HG03097 (cell line): ENCODE measurements around the gene FAM53A.
"Not testable (repeated sequence)": the region's sequence is repeated elsewhere in the genome, so short reads cannot be mapped to it uniquely, and the experiment has no call there.

Experiments
- ATAC-seq: cut with Tn5 transposase; IDR thresholded peaks from one replicate; pipeline ENCODE4 v1.9.1; 2021; ENCODE audit not compliant: unreplicated experiment, low FRiP score

Gene FAM53A

DNA sequence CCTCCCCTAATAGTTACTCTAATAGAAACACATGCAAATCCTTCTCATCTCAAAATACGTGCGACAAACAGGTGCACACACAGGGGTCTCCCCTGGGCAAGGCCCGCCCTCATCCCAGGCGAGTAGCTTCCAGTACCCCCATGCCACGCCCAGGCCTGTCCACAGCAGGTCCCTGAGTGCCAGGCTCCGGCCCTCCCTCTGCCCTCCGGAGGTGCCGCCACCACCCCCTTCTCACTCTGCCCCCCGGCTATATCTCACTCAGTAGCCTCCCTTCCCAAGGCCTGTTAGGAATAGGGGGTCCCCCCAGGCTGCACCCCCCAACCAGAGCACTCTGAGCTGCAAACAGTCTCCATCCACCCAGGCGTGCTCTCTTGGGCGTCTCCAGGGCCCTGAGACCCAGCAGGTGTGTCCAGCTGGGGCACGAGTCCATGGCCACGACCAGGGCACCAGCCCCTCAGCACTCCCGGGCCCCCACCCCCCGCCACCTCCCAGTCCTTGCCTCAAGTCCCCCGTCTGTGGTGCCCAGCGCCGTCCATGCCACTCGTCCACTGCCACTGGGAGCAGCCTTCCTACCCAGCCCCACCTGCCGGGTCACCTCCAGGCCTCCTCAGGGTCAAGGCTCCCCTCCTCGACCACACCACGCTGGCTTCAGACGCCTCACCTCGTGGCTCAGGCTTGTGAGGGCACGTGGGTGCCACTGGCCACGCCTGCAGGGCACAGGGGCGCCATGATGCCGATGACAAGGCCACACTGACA lies 41.7 kb downstream of the FAM53A start:
- ATAC-seq = no peak

DNA sequence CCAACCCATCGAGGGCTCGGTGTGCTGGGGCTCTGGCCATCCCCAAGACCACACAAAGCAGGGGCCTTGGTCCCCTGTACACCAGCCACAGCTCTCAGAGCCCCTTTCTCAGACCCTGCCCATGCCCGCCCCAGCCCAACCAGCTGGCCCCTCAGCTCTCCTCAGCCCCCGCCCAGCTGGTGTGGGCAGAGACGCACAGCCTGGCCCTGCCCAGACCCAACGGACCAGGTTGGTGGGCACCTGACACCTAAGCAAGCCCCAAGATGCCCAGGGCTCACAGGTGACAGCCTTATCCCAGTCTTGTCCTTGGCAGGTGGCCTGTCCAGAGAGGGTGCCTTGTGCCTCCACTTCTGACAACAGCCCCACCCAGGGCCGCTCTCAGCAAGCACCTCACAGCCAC lies 42.4 kb downstream of the FAM53A start:
- no peak for ATAC-seq

DNA sequence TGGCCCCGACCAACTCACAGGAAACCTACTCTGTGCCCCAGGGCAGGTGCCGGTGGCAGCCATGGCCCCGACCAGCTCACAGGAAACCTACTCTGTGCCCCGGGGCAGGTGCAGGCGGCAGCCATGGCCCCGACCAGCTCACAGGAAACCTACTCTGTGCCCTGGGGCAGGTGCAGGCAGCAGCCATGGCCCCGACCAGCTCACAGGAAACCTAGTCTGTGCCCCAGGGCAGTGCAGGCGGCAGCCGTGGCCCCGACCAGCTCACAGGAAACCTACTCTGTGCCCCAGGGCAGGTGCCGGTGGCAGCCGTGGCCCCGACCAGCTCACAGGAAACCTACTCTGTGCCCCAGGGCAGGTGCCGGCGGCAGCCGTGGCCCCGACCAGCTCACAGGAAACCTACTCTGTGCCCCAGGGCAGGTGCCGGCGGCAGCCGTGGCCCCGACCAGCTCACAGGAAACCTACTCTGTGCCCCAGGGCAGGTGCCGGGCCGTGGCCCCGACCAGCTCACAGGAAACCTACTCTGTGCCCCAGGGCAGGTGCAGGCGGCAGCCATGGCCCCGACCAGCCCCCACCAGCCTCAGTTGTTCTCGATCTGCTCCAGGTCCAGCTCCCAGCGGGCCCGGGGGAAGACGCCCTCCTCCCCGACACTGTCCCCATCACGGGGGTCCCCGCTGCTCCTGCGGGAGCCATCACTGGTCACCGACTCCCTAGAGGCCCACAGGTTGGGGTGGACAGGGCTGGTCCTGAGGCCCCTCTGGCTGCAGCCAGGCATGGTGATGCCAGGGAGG lies 43.2 kb downstream of the FAM53A start:
- not testable (repeated sequence) for ATAC-seq

DNA sequence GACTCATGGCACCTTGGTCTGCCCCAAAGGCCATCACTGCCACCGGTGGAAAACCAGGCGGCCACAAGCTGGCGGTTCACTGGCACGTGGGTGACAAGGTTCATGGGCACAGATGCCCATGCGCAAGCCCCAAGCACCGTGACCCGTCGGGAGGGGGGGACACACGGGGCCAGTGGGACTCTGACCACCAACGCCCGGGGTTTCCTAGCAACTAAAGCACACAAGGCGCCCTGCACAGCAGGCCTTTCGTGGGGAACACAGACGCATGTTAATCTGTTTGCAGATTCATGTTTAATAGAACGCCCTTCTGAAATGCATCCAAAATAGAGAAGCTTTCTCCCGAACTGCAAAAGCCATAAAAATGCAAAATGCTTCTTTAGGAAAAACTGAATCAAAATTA lies 43.9 kb downstream of the FAM53A start:
- ATAC-seq = no peak

DNA sequence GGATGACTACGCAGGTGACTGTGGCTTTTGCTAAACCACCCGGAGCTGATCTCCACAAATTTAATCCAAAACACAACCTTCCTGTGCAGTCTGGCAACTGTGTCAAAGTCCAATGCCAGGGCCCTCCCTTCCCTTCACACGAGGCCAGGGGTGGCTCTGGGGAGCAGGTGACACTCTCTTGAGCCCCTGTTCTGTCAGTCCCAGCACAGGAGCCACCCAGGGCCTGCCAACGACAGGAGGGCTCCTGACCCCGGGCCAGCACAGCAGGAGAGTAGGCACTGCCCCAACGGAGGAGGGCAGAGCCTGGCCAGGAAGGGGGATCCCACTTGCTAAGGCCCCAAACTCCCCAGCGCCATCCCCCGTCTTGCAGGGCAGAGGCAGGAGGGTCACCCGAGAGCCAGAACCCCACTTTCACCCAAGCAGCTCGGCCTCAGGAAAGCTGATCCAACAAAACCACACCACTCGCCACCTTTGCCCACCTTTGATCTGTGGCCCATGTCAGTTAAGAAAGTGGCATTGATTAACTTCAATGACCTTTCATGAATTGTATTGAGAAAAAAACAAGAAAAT lies 44.7 kb downstream of the FAM53A start:
- ATAC-seq = no peak

DNA sequence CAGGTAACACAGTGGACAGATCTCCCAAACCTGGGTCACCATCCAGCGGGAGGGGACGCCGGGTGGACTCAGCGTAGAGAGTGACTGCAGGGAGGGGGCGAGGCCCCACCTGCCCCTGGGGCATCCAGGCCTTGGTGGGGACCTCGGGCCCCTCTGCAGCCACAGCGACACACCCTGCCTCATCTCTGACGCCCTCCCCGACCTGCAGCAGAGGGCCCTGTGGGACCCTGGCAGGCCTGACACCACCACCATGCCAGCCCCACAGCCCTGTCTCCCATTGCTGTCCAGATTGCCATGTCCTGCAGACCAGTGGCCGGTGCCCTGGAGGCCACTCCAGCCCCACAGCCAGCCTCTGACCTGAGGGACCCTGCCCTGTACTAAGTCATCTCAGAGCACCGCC lies 45.2 kb downstream of the FAM53A start:
- no peak for ATAC-seq

DNA sequence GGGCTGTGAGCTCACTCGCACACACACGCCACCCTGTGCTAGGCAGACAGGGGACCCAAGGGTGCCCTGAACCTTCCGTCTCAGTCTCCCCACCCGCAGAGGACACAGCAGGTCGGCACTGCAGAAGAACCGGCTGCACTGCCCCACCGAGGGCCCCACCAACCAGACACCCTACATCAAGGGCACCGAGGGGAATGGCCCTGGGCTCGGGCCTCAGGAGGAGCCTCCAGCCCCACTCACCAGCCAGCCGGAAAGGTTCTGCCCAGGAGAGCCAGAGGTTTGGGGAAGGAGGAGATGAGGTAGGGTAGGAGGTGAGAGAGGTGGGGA lies 45.9 kb downstream of the FAM53A start:
- no peak for ATAC-seq

DNA sequence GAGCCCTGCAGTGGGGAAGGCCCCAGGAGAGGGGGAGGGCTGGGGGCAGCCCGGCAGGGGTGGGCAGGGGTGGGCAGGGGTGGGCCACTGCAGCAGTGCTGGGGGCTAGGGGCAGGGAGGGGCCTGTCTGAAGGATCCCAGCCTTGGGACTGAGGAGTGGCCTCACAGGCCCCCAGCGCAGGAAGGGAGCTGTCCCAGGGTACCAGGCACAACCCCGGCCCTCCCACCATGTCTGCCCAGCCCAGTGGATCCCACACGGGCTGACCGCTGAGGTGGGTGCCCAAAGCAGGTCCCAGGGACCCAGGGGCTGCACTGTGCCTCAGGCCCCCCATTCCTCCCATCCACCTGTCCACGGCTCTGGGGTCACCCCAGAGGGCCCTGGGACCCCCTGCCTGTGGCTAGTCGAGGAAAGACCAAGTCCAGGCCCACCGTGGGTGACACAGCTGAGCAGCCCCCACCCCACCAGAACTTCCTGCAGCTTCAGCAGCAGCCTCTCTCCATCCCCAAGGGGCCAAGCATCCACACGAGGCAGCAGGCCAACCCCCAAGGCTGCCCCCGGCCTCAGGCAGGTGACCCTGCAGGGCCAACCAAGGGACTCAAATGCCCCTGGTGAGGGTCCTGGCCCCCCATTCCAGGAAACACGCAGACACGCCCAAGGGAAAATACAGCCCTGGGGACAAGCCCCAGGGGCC lies 46.4 kb downstream of the FAM53A start:
- no peak for ATAC-seq

DNA sequence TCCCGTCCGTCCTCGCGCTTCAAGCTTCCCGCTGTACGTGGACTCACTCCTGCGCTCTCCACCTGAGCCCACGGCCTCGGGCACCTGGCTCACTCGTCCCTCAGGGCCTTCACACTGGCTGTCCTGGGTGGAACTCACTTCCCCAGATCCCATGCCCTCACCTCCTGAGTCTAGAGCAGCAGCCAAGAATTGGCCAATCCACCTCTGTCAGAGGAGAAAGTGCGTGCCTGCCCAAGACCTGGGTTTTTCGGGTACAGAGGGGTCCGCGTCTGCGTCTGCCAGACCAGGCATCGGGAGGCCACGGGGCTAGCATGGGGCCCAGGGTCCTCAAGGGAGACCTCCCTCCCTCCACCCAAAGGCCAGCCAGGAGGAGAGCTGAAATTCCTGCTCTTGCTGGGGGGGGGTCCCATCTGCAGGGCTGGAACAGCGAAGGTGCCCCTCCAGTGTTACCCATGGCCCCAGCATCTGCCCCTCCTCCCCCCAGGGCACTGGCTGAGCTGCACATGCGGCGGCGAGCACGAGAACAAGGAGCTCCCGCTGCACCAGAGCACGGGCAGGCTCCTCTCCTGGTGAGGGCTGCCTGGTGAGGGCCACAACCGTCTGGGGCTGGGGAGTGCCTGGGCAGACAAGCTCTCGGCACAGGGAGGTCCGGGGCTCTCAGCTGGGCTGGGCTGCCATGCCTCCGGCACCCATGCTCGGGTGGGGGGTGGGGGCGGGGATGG lies 47.5 kb downstream of the FAM53A start:
- no peak for ATAC-seq

DNA sequence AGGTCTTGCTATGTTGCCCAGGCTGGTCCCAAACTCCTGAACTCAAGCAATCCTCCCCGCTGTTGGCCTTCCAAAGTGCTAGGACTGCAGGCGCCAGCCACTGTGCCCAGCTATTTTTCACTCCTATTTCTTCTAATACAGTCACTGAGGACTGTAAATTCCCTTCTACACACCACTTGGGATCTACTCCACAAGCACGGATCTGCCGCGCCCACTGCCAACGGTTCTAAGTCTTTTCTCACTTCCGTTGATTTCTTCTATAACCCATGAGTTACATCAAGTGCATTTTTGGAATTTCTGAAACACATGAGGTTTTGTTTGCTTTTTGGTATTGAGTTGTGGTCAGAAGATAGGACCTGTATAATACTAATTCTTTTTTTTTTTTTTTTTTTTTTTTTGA lies 48.6 kb downstream of the FAM53A start:
- ATAC-seq = no peak

DNA sequence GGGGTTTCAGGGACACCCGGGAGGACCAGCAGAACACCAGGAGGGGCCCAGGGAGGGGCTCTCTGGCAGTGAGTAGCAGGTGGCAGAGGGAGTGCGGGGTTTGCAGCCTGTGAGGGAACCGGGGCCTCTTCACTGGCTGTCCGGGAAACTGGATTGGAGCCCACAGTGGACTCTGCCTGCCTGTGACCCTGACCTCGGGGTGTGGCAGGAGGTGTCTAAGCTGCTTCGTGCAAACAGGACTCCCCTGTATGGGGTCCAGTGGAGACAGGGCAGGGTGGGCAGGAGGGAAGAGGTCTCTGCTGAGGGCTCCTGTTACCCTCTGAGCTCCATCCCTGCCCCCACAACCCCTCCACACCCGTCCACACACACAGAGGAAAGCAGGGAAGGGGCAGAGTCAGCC lies 50.1 kb downstream of the FAM53A start:
- no peak for ATAC-seq

DNA sequence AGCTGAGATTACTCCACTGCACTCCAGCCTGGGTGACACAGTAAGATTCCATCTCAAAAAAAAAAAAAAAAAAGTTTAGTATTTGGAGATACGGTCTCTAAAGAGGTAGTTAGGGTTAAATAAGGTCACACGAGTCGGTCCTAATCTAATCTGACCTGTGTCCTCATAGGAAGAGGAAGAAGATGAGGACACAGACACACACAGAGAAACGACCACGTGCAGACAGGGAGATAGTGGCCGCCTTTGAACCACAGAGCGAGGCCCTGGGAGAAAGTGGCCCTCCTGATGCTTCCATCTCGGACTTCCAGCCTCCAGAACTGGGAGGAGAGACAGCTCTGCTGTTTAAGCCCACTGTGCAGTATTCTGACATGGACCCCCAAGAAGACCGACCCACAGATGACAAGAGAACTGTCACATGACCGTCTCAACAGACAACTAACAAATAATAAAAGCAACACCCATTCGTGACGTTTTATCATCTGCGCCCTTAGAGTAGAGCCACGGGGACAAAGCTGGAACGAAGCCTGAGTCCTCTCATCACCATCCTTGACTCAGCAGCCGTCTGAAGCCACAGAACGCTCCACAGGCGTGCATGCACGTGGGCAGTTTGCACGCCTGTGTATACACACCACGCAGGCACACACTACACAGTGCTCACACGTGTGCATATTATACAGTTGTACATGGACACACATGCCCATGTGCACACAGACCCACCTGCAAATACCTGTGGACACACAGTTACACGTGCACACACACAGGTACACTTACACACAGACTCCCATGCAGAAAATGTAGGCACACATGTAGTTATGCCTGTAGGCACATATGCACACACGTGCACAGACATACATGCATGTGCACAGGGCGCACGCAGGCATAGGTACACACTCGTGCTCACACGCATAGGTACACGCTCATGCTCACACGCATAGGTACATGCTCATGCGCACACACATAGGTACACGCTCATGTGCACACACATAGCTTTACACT lies 51.7 kb downstream of the FAM53A start:
- ATAC-seq = no peak

DNA sequence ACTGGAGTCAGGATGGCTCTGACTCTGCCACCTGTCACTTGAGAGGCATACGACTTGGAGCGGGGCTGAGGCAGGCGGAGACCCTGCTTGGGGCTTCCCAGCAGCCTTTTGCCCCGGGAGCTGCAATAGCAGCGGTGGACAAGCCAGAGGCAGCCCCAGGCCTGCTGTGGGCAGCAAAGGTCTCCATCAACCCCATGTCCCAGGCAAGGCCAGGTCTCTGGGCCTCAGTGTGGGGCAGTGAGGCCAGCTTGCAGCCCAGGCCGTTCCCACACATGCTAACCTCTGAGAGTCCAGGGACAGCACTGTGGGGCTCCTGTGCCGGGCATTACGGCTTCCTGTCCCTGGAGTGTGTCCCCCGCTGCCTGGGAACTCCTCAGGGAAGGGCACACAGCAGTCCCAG lies 53.0 kb downstream of the FAM53A start:
- ATAC-seq = no peak

DNA sequence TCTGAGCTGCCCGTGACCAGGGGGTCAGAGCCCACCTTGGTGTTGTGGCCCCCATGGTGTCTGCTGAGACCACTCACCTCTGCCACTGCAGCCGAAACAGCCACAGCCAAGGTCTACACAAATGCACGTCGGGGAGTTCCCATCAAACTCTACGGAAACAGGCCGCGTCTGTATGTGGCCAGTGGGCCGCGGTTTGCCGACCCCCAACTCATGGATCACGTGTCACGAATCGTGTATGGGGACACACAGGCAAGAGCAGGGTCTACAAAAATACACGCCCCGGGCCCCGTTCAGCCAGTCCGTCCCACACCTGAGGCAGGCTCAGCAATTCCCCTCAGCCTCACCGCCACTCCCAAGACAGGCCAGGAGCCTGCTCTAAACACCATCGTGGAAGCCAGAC lies 53.8 kb downstream of the FAM53A start:
- ATAC-seq = no peak

DNA sequence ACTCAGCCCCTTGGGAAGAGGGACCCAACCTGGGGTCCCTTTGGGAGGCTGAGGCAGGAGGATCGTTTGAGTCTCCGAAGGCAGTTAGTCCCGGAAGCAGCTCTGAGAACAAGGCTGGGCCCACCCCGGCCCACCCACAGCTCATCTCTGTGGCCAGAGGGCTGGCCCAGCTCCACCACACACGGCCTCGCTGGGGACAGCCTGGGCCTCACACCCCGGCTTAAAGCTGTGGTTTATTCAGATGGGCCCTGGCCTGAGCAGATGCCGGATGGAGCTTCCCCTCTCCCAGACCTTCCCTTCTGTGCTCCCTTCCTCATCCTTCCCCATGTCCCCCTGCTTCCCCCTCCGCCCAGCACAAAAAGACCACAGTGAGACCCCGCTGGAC lies 54.4 kb downstream of the FAM53A start:
- ATAC-seq = no peak

DNA sequence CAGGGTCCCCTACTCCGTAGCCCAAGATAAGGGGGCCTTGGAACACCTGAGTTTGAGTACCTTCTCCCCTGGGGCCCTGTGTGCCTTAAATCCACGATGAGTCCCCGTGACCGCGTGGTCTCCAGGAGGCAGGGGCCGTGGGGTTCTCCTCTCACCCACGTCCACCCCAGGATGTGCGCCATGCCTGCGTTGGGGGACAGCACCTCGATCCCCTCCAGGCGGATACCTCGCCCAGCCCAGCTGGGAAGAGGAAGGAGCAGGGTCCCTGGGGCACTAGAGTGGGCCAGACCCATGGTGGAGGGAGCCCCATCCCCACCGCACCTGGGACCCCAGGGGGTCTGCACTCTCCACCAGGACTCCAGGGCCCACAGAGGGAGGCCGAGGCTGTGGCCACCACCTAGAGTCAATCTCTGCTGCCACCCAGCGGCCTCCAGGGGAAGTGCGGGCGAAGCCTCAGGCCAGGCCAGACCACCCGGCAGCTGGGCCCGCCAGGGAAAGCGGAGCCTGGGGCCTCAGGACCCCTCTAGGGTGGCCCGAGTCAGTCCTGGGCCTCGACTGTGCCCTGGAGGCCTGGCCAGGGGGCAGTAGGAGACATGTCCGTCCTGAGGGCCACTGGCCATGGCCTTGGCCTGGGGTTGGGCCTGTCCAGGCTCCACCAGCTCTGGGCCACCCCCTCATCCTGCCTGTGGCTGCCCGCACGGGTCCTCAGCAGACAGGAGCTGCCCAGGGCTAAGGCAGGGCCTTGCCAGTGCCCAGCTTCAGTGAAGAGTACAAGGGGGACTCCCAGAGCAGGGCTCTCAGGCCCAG lies 55.0 kb downstream of the FAM53A start:
- no peak for ATAC-seq

DNA sequence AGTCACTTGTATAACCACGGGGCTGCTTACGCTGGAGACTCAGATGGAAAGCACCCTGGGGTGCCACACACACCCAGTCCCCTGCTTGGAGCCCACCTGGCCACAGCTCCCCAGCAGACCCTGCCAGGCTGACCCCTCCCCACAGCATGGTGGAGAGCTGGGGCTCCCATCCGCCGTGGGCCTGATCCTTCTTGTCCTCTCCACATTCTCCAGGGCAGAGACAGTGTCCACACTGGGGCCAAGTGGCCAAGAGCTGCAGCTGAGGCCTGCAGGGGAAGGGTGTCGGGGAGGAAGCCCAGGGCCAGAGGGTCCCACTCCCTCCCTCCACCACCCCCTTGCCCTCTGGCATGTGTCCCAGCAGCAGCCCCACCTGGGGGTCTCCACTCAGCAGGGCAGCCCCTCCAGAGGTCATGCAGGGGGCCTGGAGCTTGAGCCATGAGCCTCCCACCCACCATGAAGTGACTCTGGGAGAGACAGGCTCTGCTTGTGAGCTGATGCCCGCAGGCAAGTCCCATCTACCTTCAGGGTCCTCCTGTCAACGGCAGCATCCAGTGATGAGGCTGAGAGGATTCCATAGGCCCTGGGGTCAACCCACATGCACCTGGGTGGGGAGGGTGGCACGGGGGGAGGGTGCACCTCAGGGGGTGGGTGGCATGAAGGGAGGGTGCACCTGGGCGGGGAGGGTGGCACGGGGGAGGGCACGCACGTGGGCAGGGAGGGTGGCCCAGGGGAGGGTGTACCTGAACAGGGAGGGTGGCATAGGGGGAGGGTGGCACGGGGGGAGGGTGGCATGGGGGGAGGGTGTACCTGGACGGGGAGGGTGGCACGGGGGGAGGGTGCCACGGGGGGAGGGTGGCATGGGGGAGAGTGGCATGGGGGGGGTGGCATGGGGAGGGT lies 56.4 kb downstream of the FAM53A start:
- ATAC-seq = no peak

DNA sequence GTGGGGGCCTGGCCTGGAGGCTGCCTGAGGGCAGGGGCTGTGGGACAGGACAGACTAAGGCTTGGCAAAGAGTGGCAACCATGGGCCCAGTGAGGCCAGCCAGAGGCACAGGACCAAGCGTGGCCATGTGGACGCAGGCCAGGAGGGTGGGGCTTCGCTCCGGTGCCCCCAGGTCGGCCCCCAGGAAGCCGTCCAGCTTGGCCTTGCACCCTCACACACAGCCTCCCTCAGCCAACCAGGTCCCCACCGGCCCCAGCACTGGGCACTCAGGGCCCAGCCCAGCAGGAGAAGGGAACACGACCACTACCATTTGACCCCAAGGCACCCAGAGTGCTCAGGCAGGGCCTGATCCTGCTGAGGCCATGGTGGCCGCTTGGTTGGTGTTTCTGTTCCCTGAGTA lies 57.2 kb downstream of the FAM53A start:
- ATAC-seq = no peak
